Tibial nerve (tissue), 4 donors: ENCODE measurements around the gene ERBB2.

Experiments used
- EP300 ChIP-seq, 2 donors: sonication (generic); formaldehyde crosslinking; IDR thresholded peaks; one replicate each; pipeline ENCODE4 v1.6.1; 2017; ENCODE audit warnings: antibody characterized with exemption in 2 of 2, mild to moderate bottlenecking in 1 of 2
- TF ChIP-seq, protein P1 (sequence below), 5 experiments: fragments of 200-600 bp in 3 of 5; fragments of 450-650 bp in 2 of 5; sonication (generic) in 3 of 5; IDR thresholded peaks; one replicate each; pipeline ENCODE4 v1.5.1; 2016 to 2019; ENCODE audit warnings: antibody characterized with exemption in 5 of 5, mild to moderate bottlenecking in 3 of 5, moderate library complexity in 2 of 5

DNA sequence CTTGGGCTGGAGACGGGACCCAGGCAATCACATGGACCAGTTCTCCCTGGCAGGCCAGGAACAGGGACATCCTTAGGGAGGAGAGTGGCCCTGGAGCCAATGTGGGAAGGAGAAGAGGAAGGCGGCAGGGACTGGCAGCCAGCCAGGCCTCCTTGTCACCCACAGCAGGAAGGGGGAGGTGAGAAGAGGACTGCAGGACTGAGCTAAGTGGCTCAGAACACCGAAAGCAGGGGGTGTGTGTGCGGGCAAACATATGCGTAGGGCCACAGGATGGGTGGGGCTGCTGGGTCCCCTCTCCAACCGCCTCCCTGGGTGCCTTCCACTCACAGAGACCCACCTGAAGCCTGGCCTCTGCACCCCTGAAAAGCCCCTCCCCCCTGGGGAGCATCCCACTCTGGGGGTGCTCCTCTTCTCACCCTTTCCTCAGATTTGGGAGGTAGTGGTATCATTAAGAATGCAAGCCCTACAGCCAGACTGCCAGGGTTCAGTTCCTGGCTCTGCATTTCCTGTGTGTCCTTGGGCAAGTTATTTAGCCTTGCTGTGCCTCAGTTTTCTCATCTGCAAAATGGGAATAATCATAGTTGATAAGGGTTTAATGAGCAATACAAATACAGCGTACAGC lies 23.6 kb upstream of the ERBB2 start:
- TF ChIP-seq, protein P1, sequence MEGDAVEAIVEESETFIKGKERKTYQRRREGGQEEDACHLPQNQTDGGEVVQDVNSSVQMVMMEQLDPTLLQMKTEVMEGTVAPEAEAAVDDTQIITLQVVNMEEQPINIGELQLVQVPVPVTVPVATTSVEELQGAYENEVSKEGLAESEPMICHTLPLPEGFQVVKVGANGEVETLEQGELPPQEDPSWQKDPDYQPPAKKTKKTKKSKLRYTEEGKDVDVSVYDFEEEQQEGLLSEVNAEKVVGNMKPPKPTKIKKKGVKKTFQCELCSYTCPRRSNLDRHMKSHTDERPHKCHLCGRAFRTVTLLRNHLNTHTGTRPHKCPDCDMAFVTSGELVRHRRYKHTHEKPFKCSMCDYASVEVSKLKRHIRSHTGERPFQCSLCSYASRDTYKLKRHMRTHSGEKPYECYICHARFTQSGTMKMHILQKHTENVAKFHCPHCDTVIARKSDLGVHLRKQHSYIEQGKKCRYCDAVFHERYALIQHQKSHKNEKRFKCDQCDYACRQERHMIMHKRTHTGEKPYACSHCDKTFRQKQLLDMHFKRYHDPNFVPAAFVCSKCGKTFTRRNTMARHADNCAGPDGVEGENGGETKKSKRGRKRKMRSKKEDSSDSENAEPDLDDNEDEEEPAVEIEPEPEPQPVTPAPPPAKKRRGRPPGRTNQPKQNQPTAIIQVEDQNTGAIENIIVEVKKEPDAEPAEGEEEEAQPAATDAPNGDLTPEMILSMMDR (IDR thresholded peaks at IDR 0.05): no peak
- peak in 1 of 2 donors; percentile 19 for TF ChIP-seq EP300 (IDR thresholded peaks at IDR 0.05)
